Activated T-cell treated with anti-CD3 and anti-CD28 coated beads, Interleukin-2, amount 50 U/mL, for 24 hours (primary cell): ENCODE results near the gene ADAMTS6.

Experiments
- DNase-seq: peaks from one replicate; pipeline ENCODE4 v3.0.0-alpha.2; 2020
- H3K27ac Mint-ChIP-seq: 2 replicates; pipeline ENCODE4 v1.8.0; 2020; ENCODE audit warnings: mild to moderate bottlenecking, mixed read lengths
- H3K27me3 Mint-ChIP-seq: 2 replicates; pipeline ENCODE4 v1.8.0; 2020; ENCODE audit warnings: mixed read lengths
- H3K36me3 Mint-ChIP-seq: 2 replicates; pipeline ENCODE4 v1.8.0; 2020; ENCODE audit warnings: low read depth, mixed read lengths
- H3K4me1 Mint-ChIP-seq: 2 replicates; pipeline ENCODE4 v1.8.0; 2020; ENCODE audit warnings: low read depth, mixed read lengths
- H3K4me3 Mint-ChIP-seq: 2 replicates; pipeline ENCODE4 v1.8.0; 2020; ENCODE audit warnings: mild to moderate bottlenecking, moderate library complexity, mixed read lengths
- H3K9me3 Mint-ChIP-seq: 2 replicates; pipeline ENCODE4 v1.8.0; 2020; ENCODE audit warnings: mixed read lengths

The ADAMTS6 gene

GRCh38 chr5:65128226-65128625 lies 353.5 kb downstream of the ADAMTS6 start:
- no peaks in the 10 kb centered on the region for H3K36me3 Mint-ChIP-seq
- H3K27me3 Mint-ChIP-seq = no peaks in the 10 kb centered on the region

DNA sequence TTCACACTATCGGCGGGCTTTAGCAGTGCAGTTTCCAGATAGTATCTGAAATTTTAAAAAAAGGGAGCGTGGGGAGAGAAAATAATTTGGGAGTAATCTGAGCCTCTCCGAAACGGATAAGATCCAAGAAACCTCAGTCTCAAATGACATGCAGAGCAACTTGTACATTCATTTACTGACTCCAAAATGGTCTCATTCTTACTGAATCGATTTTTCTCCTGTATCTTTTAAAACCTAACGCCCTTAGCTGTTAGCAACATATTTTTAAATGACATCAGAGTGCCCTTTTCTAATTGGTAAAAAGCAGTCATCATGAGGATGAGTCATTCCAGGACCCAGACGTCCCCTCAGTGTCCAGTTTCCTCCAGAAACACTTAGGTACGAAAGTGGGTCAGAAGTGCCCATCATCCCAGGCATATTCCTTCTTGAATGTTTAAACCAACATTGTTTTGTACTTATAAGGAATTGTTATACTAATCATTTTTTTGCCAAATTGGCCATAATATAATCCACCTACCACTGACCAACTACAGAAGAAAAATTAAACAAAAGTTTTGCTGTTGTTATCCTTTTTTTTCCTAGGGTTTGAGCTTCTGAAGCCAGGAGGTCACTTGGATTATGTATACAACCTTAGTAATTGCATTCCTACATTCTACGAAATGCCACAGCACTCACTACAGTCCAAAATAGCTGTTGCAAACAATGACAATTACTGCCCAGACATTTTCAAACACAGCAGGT lies 354.4 kb downstream of the ADAMTS6 start:
- H3K4me1 Mint-ChIP-seq = peaks cover under 1% of the 10 kb centered on the region
- no peak overlapping the region for H3K4me3 Mint-ChIP-seq
- no peak overlapping the region for H3K27ac Mint-ChIP-seq
- H3K36me3 Mint-ChIP-seq = no peaks in the 10 kb centered on the region
- DNase-seq = no peak
- no peaks in the 10 kb centered on the region for H3K27me3 Mint-ChIP-seq
- no peaks in the 10 kb centered on the region for H3K9me3 Mint-ChIP-seq

More at GRCh38 chr5:65128226-65128625, 353.5 kb downstream of the ADAMTS6 start:
- no peaks in the 10 kb centered on the region for H3K9me3 Mint-ChIP-seq
- DNase-seq = no peak
- H3K4me3 Mint-ChIP-seq = no peak overlapping the region
- no peaks in the 10 kb centered on the region for H3K4me1 Mint-ChIP-seq
- H3K27ac Mint-ChIP-seq = no peak overlapping the region

GRCh38 chr5:65126542-65127069 lies 355.1 kb downstream of the ADAMTS6 start:
- Mint-ChIP-seq H3K4me3 (no peak overlapping the region), H3K4me1 (peaks cover 6% of the 10 kb centered on the region), H3K27ac (no peak overlapping the region), H3K36me3 (no peaks in the 10 kb centered on the region), H3K27me3 (no peaks in the 10 kb centered on the region), H3K9me3 (no peaks in the 10 kb centered on the region)
- DNase-seq = no peak

DNA sequence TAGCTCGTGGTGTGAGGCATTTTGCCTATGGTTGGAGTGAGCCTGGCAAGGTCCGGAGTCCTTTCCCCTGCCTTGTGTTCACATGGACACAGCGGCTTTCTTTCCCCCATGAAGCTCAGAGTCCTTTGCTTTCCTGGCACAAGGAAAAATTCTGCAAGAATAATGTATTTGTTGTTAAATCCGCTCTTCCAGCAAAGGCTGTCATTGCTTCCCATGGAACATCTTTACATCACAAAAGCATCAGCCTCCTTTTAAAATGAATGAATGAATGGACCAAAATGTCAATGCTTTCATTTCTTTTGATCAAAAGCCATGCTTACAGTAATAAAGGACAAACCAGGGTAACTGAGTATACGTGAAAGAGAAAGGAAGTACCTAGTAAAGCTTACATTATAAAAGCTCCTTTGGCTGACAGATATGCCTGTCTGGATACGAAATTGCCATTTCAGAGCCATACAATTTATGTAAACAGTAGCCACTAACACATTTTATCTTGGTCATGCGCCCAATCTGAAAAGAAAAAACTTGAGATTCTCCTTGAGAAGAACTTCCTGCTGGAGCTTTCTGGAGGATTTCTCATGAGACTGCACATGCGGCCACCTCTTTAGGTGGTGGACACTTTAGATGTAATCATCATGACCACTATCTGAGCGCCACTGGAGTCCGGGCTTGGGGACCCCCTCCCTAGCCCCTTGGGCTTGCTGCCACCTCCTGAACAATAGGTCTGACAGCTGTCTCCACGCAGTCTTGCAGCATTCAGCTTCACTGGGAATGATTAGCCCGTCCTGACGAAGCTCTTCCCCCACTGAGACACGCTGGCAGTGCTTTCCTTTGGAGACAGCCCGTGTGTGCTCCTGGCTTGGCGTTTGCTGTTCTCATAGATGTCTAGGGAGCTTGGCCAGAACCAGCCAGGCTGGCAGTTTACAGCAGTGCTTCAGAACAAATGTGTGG lies 355.9 kb downstream of the ADAMTS6 start:
- Mint-ChIP-seq H3K27ac (no peak overlapping the region), H3K9me3 (no peaks in the 10 kb centered on the region), H3K36me3 (no peaks in the 10 kb centered on the region), H3K27me3 (no peaks in the 10 kb centered on the region), H3K4me3 (no peak overlapping the region), H3K4me1 (peaks cover 6% of the 10 kb centered on the region)
- no peak for DNase-seq

DNA sequence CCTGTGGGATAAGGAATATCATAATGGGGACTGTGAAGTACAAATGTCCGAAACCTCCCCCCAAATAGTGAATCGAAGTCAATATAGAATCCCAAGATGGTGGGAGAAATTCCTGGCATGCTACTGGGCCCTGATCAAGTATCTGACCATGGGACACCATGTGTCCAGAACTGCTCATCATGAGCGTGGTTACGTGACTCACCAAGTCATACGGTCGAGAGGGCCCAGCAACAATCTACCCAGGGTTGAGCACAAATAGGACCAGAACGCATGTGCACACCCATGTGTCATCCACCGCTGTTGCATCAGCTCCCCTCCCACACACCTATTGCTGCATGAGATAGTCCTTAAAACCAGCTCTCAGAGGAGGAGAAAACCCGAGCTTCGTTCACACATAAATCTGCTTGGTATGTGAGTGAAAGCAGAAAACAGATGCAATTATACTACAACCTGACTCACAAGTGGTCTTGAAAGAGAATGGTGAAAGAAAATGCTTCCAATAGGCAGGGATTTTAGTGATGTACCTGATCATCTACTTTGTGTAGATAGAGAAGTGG lies 359.8 kb downstream of the ADAMTS6 start:
- Mint-ChIP-seq H3K27me3 (no peaks in the 10 kb centered on the region), H3K36me3 (no peaks in the 10 kb centered on the region), H3K4me1 (peaks cover 6% of the 10 kb centered on the region), H3K27ac (no peak overlapping the region), H3K4me3 (no peak overlapping the region), H3K9me3 (peaks cover 5% of the 10 kb centered on the region)
- no peak for DNase-seq

DNA sequence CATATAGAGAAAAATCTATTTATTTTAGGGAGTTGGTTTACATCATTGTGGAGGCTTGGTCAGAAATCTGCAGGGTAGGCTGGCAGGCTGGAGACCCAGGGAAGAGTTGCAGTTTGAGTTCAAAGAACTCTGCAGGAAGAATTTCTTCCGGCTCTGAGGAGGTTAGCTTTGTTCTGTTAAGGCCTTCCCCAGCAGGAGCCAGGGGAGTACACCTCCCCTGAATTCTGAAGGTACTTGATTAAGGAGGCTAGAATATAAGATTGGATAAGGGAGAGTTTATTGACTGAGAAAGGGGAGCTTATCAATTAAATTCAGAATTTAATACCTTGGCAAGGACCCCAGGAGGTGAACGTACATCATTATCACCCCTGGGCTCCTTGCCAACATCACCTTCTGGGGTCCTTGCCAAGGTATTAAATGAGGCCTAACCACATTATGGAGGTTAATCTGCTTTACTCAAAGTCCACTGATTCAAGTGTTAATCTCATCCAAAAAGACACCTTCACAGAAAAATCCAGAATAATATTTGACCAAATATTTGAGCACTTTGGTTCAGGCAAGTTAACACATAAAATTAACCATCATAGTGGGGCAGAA lies 361.3 kb downstream of the ADAMTS6 start:
- no peaks in the 10 kb centered on the region for H3K27me3 Mint-ChIP-seq
- H3K36me3 Mint-ChIP-seq = no peaks in the 10 kb centered on the region
- H3K27ac Mint-ChIP-seq = no peak overlapping the region
- peaks cover 6% of the 10 kb centered on the region for H3K4me1 Mint-ChIP-seq
- no peak overlapping the region for H3K4me3 Mint-ChIP-seq
- DNase-seq = no peak
- H3K9me3 Mint-ChIP-seq = peaks cover 5% of the 10 kb centered on the region

- no peak for DNase-seq
- Mint-ChIP-seq H3K36me3 (no peaks in the 10 kb centered on the region), H3K4me3 (no peak overlapping the region), H3K27ac (no peak overlapping the region), H3K9me3 (peaks cover 5% of the 10 kb centered on the region), H3K27me3 (no peaks in the 10 kb centered on the region), H3K4me1 (peaks cover 6% of the 10 kb centered on the region)
Measured at GRCh38 chr5:65117525-65117924, 364.2 kb downstream of the ADAMTS6 start.

DNA sequence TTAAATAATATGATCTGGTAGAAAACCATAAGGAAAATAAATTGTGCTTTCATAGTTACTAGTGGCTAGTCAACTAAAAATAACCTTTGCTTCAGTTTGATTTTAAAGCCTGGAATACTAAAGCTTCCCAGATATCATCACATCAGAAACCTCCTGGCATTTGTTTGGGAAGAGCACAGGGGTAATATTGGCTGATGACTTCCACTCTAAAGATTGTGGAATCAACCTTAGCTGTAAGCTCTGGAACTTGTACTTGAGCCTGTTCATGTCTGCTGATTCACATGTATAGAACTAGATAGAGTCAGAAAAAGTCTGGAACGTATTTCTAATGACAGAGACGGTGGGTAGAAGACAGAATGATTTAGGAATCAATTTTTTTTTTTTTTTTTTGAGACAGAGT lies 367.9 kb downstream of the ADAMTS6 start:
- Mint-ChIP-seq H3K27ac (no peak overlapping the region), H3K27me3 (peaks cover 2% of the 10 kb centered on the region)

GRCh38 chr5:65111961-65112658 lies 369.6 kb downstream of the ADAMTS6 start:
- Mint-ChIP-seq H3K27me3 (peaks cover 2% of the 10 kb centered on the region), H3K4me1 (no peaks in the 10 kb centered on the region), H3K36me3 (no peaks in the 10 kb centered on the region), H3K9me3 (no peaks in the 10 kb centered on the region), H3K27ac (no peak overlapping the region), H3K4me3 (no peak overlapping the region)
- no peak for DNase-seq

More for the DNA sequence above, 367.9 kb downstream of the ADAMTS6 start:
- Mint-ChIP-seq H3K4me1 (no peaks in the 10 kb centered on the region), H3K9me3 (peaks cover 5% of the 10 kb centered on the region), H3K4me3 (no peak overlapping the region), H3K36me3 (no peaks in the 10 kb centered on the region)
- no peak for DNase-seq

DNA sequence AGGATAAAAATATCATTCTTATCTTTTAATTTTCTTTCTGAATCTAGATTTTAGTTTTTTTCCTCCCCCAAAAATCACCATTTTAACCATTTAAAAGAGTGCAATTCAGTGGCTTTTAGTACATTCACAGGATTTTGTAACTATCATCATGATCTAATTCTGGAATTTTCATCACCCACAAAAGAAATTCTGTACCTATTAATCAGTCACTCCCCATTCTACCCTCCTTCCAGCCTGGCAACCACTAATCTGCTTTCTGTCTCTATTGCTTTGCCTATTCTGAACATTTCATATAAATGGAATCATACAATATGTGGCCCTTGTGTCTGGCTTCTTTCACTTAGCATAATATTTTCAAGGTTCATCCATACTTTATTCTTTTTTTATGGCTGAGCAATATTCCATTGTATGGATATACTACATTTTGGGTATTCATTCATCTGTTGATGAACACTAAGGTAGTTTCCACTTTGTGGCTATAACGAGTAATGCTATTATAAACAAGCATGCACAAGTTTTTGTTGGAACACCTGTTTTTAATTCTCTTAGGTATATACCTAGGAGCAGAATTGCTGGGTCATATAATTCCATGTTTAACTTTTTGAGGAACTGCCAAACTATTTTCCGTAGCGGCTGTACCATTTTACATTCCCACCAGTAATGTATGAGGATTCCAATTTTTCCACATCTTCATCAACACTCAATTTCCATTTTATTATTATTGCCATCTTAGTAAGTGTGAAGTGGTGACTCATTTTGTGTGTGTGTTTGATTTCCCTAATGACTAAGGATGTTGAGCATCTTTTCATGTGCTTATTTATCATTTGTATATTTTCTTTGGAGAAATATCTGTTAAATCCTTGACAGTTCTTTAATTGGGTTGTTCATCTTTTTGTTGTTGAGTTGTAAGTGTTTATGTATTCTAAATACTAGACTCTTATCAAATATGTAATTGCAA lies 372.7 kb downstream of the ADAMTS6 start:
- Mint-ChIP-seq H3K4me1 (peaks cover 22% of the 10 kb centered on the region), H3K27me3 (peaks cover 2% of the 10 kb centered on the region), H3K4me3 (no peak overlapping the region), H3K9me3 (no peaks in the 10 kb centered on the region), H3K27ac (no peak overlapping the region), H3K36me3 (no peaks in the 10 kb centered on the region)
- no peak for DNase-seq

DNA sequence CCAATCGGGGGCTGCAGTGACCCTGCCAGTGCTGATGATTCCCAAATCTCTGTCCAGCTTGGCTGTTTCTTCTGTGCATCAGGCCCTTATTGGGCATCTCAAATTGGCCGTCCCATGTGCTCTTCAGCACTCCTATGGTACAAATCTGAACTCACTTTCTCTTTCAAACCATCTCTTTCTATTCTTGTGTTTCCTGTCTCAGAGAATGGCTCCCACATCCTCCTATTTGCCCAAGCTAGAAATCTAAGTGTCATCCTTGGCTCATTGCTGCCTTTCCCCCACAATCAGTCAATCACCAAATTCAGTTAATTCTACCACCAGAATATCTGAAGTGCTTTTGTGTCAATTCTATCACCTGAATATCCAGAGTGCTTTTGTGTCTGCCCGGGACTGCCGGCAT lies 376.4 kb downstream of the ADAMTS6 start:
- Mint-ChIP-seq H3K27me3 (no peaks in the 10 kb centered on the region), H3K9me3 (no peaks in the 10 kb centered on the region), H3K36me3 (no peaks in the 10 kb centered on the region), H3K27ac (no peak overlapping the region), H3K4me1 (peaks cover 48% of the 10 kb centered on the region), H3K4me3 (no peak overlapping the region)
- DNase-seq = no peak

DNA sequence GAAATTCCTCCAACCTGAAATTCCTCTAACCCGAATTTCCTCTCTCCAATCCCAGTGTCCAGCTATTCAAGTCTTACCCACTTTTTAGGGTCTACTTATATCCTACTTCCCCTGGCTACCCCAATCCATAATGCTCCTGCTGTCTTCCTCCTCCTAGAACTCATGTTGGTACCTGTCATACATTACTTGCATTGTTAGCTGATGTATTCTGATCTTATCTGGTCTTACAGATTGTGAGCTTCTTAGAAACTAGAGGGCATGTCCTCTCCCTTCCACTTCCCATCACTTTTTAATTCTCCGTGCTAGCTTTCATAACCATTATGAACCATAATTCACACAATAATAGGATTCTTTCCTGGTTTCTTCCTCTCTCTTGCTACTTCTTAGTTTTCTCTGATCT lies 376.9 kb downstream of the ADAMTS6 start:
- no peaks in the 10 kb centered on the region for H3K9me3 Mint-ChIP-seq
- no peak overlapping the region for H3K27ac Mint-ChIP-seq
- no peaks in the 10 kb centered on the region for H3K27me3 Mint-ChIP-seq
- no peak for DNase-seq
- no peaks in the 10 kb centered on the region for H3K36me3 Mint-ChIP-seq
- H3K4me1 Mint-ChIP-seq = peaks cover 48% of the 10 kb centered on the region
- no peak overlapping the region for H3K4me3 Mint-ChIP-seq
